Gastrocnemius medialis (tissue), 4 donors: ENCODE data around the gene SLC2A2.

Experiments used
- POLR2A ChIP-seq, 2 donors: fragments of 450-650 bp; IDR thresholded peaks; one replicate each; pipeline ENCODE4 v1.6.1; 2017; ENCODE audit warnings: antibody characterized with exemption in 2 of 2, mild to moderate bottlenecking in 2 of 2, moderate library complexity in 2 of 2
- TF ChIP-seq, protein P1 (sequence below), 5 experiments: fragments of 450-650 bp in 3 of 5; fragments of 200-600 bp in 2 of 5; sonication (generic) in 2 of 5; IDR thresholded peaks in 4 of 5; conservative IDR thresholded peaks in 1 of 5; 1 replicate in 4 of 5; 2 replicates in 1 of 5; pipeline ENCODE4 v1.5.1; 2016 to 2019; ENCODE audit warnings: antibody characterized with exemption in 5 of 5, mild to moderate bottlenecking in 3 of 5, moderate library complexity in 3 of 5

DNA sequence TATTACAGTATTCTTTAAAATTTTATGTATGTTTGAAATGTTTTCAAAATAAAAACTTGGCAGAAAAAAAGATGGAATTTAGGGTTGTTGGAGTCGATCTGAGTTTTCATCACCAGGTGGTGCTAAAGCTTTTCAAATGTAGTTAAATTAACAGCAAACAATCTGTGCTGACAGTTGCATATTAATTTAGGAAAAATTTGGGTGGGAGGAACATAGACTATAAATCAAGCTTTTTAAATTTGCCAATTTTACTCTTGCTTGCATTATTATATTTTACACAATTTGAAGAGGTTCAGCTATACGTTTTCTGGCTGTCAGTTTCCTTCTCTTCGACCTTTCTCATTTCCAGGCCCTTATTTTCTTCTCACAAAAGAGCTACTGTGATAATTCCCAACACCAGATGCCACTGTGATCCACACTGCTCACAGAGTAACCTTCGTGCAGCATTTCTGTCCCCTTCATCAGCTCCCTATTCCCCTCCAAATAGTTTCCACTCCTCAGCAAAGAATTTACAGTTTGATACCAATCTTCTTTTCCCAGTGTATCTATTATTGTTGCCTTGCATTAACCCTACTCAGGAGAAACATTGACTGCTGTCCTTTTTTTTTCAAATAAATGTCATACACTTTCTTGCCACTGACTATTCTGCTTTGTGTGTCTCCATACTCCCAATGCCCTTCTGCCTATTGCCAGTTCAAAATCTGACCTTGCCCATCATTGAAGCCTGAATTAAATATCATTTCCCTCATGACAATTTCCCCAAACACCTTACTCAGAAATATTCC lies 64.7 kb downstream of the SLC2A2 start:
- TF ChIP-seq, protein P1, sequence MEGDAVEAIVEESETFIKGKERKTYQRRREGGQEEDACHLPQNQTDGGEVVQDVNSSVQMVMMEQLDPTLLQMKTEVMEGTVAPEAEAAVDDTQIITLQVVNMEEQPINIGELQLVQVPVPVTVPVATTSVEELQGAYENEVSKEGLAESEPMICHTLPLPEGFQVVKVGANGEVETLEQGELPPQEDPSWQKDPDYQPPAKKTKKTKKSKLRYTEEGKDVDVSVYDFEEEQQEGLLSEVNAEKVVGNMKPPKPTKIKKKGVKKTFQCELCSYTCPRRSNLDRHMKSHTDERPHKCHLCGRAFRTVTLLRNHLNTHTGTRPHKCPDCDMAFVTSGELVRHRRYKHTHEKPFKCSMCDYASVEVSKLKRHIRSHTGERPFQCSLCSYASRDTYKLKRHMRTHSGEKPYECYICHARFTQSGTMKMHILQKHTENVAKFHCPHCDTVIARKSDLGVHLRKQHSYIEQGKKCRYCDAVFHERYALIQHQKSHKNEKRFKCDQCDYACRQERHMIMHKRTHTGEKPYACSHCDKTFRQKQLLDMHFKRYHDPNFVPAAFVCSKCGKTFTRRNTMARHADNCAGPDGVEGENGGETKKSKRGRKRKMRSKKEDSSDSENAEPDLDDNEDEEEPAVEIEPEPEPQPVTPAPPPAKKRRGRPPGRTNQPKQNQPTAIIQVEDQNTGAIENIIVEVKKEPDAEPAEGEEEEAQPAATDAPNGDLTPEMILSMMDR (IDR thresholded peaks at IDR 0.05 in 4 of 5, conservative IDR thresholded peaks at IDR 0.05 in 1 of 5): peak in 4 of 5 experiments; percentile 36 to 48 (median 43)
- no peak for TF ChIP-seq POLR2A (IDR thresholded peaks at IDR 0.05)
